Mesendoderm (in vitro differentiated cells): ENCODE measurements around the gene PLTP.

Experiments
- DNase-seq: peaks from one replicate; pipeline ENCODE4 v3.0.0; 2013
- H2AK5ac ChIP-seq: 2 replicates; pipeline ENCODE4 v1.6.1; 2013; ENCODE audit warnings: low read length, inconsistent platforms
- H2BK120ac ChIP-seq: 2 replicates; pipeline ENCODE4 v1.6.1; 2013; ENCODE audit warnings: low read depth, mild to moderate bottlenecking, low read length, moderate library complexity, mixed read lengths
- H2BK15ac ChIP-seq: replicated peaks from 2 replicates; pipeline ENCODE4 v1.6.1; 2013; ENCODE audit warnings: low read depth, mild to moderate bottlenecking, moderate library complexity
- H2BK5ac ChIP-seq: 2 replicates; pipeline ENCODE4 v1.6.1; 2013; ENCODE audit warnings: low read length, inconsistent platforms
- H3K18ac ChIP-seq: 2 replicates; pipeline ENCODE4 v1.6.1; 2013; ENCODE audit warnings: mild to moderate bottlenecking, low read length, mixed read lengths
- H3K23ac ChIP-seq: one replicate; pipeline ENCODE4 v1.6.1; 2013; ENCODE audit warnings: low read length
- H3K27ac ChIP-seq: 2 replicates; pipeline ENCODE4 v1.5.1; 2013; ENCODE audit warnings: low read depth, mild to moderate bottlenecking, inconsistent platforms, low read length, moderate library complexity
- H3K27me3 ChIP-seq: 2 replicates; pipeline ENCODE4 v1.6.1; 2013; ENCODE audit warnings: low read length, control low read depth, mild to moderate bottlenecking, inconsistent platforms; ENCODE audit not compliant: insufficient read depth, poor library complexity
- H3K36me3 ChIP-seq: 2 replicates; pipeline ENCODE4 v1.6.1; 2013; ENCODE audit warnings: low read length, inconsistent platforms; ENCODE audit not compliant: control insufficient read depth, insufficient read depth
- H3K4ac ChIP-seq: one replicate; pipeline ENCODE4 v1.6.1; 2013; ENCODE audit warnings: low read depth, mild to moderate bottlenecking, low read length, moderate library complexity
- H3K4me1 ChIP-seq: 2 replicates; pipeline ENCODE4 v1.6.1; 2013; ENCODE audit warnings: low read depth, low read length, inconsistent platforms; ENCODE audit not compliant: control insufficient read depth
- H3K4me2 ChIP-seq: 2 replicates; pipeline ENCODE4 v1.6.1; 2013; ENCODE audit warnings: low read length
- H3K4me3 ChIP-seq: 2 replicates; pipeline ENCODE4 v1.5.1; 2013; ENCODE audit warnings: mild to moderate bottlenecking, low read length
- H3K56ac ChIP-seq: one replicate; pipeline ENCODE4 v1.6.1; 2013; ENCODE audit warnings: low read length
- H3K79me1 ChIP-seq: 2 replicates; pipeline ENCODE4 v1.6.1; 2013; ENCODE audit warnings: low read length, inconsistent platforms
- H3K79me2 ChIP-seq: 2 replicates; pipeline ENCODE4 v1.6.1; 2013; ENCODE audit warnings: mild to moderate bottlenecking, low read length; ENCODE audit not compliant: control insufficient read depth, insufficient read depth
- H3K9ac ChIP-seq: 2 replicates; pipeline ENCODE4 v1.6.1; 2013; ENCODE audit warnings: low read length, inconsistent platforms
- H4K5ac ChIP-seq: one replicate; pipeline ENCODE4 v1.6.1; 2013; ENCODE audit warnings: low read length
- H4K8ac ChIP-seq: one replicate; pipeline ENCODE4 v1.6.1; 2013; ENCODE audit warnings: low read depth, mild to moderate bottlenecking, control low read depth, low read length, moderate library complexity
- whole genome bisulfite sequencing: extraction: QIAGEN DNeasy Blood & Tissue Kit; methylation state at CpG from one replicate; pipeline ENCODE4 v1.1.7; 2013; ENCODE audit warnings: low lambda C conversion rate, missing lambda C conversion rate; ENCODE audit not compliant: insufficient coverage; ENCODE audit errors: extremely low coverage; 5-methylcytosine and 5-hydroxymethylcytosine counted together

PLTP gene

GRCh38 chr20:45899046-45899835 is 12.7 kb downstream of the PLTP start:
- Histone ChIP-seq H2BK5ac (no peak overlapping the region), H2AK5ac (no peak overlapping the region), H2BK15ac (no peak overlapping the region), H3K4me1 (no peaks in the 10 kb centered on the region), H3K79me2 (no peaks in the 10 kb centered on the region), H3K9ac (no peak overlapping the region), H3K4ac (no peak overlapping the region), H3K27ac (no peak overlapping the region), H2BK120ac (no peak overlapping the region), H3K79me1 (no peaks in the 10 kb centered on the region), H3K23ac (no peak overlapping the region), H4K5ac (no peak overlapping the region), H4K8ac (no peak overlapping the region), H3K18ac (no peak overlapping the region), H3K56ac (no peak overlapping the region), H3K4me2 (no peak overlapping the region), H3K27me3 (no peaks in the 10 kb centered on the region), H3K36me3 (peaks cover 11% of the 10 kb centered on the region), H3K4me3 (no peak overlapping the region)
- no CpG with 5 or more reads among the region's 13 CpGs for WGBS
- no peak for DNase-seq

DNA sequence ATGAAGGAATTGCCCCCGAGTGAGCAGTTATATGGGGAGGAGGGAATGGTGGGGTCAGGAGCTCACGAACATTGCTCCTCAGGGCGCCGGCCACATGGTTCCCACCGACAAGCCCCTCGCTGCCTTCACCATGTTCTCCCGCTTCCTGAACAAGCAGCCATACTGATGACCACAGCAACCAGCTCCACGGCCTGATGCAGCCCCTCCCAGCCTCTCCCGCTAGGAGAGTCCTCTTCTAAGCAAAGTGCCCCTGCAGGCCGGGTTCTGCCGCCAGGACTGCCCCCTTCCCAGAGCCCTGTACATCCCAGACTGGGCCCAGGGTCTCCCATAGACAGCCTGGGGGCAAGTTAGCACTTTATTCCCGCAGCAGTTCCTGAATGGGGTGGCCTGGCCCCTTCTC is 13.7 kb downstream of the PLTP start:
- H2BK5ac ChIP-seq = no peak overlapping the region
- H3K79me2 ChIP-seq = no peaks in the 10 kb centered on the region
- peaks cover 11% of the 10 kb centered on the region for H3K36me3 ChIP-seq
- H3K27me3 ChIP-seq = no peaks in the 10 kb centered on the region
- H3K4me2 ChIP-seq = no peak overlapping the region
- H3K56ac ChIP-seq = no peak overlapping the region
- H2AK5ac ChIP-seq = no peak overlapping the region
- no peaks in the 10 kb centered on the region for H3K79me1 ChIP-seq
- no peak overlapping the region for H3K18ac ChIP-seq
- H3K4ac ChIP-seq = no peak overlapping the region
- no peak overlapping the region for H2BK120ac ChIP-seq
- H3K4me1 ChIP-seq = no peaks in the 10 kb centered on the region
- H3K27ac ChIP-seq = no peak overlapping the region
- no peak overlapping the region for H4K8ac ChIP-seq
- H2BK15ac ChIP-seq = no peak overlapping the region
- no peak overlapping the region for H3K23ac ChIP-seq
- no CpG with 5 or more reads among the region's 12 CpGs for WGBS
- H4K5ac ChIP-seq = no peak overlapping the region
- no peak overlapping the region for H3K9ac ChIP-seq
- no peak for DNase-seq
- no peak overlapping the region for H3K4me3 ChIP-seq

GRCh38 chr20:45897692-45898091 is 14.3 kb downstream of the PLTP start:
- Histone ChIP-seq H3K4me3 (no peak overlapping the region), H3K36me3 (peaks cover 11% of the 10 kb centered on the region), H3K4ac (no peak overlapping the region), H2BK5ac (no peak overlapping the region), H2BK120ac (no peak overlapping the region), H3K79me2 (no peaks in the 10 kb centered on the region), H3K23ac (no peak overlapping the region), H3K27ac (no peak overlapping the region), H2AK5ac (no peak overlapping the region), H4K5ac (no peak overlapping the region), H3K18ac (no peak overlapping the region), H3K27me3 (no peaks in the 10 kb centered on the region), H3K56ac (no peak overlapping the region), H4K8ac (no peak overlapping the region), H3K4me1 (no peaks in the 10 kb centered on the region), H3K9ac (no peak overlapping the region), H2BK15ac (no peak overlapping the region), H3K4me2 (no peak overlapping the region), H3K79me1 (no peaks in the 10 kb centered on the region)
- WGBS = no CpG with 5 or more reads among the region's 7 CpGs
- DNase-seq = no peak

DNA sequence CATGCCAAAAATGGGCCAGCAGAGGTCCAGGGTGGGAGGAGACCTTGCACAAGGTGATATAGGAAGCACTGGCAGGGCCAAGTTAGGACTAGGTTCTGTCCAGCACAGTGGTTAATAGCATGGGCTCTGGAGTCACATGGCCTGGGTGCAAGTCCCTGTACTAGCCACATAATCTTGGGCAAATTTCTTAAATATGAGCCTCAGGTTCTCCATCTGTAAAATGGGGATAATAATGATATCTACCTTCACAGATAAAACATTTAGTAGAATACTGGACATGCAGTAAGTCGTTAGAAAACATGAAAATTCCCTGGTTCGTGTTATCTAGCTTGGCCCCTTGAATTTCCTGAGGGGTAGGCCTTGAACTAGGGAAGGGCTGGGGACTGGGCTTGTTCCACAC is 14.7 kb downstream of the PLTP start:
- H3K4me3 ChIP-seq = no peak overlapping the region
- H2BK15ac ChIP-seq = no peak overlapping the region
- H3K36me3 ChIP-seq = peaks cover 7% of the 10 kb centered on the region
- no peak overlapping the region for H3K9ac ChIP-seq
- no peak overlapping the region for H3K27ac ChIP-seq
- no CpG with 5 or more reads among the region's 2 CpGs for WGBS
- no peak overlapping the region for H2BK5ac ChIP-seq
- no peaks in the 10 kb centered on the region for H3K4me1 ChIP-seq
- DNase-seq = no peak
- H3K4ac ChIP-seq = no peak overlapping the region
- no peak overlapping the region for H3K23ac ChIP-seq
- no peak overlapping the region for H4K8ac ChIP-seq
- H3K79me1 ChIP-seq = no peaks in the 10 kb centered on the region
- H2BK120ac ChIP-seq = no peak overlapping the region
- no peaks in the 10 kb centered on the region for H3K27me3 ChIP-seq
- H3K4me2 ChIP-seq = no peak overlapping the region
- H3K56ac ChIP-seq = no peak overlapping the region
- H2AK5ac ChIP-seq = no peak overlapping the region
- H3K18ac ChIP-seq = no peak overlapping the region
- no peaks in the 10 kb centered on the region for H3K79me2 ChIP-seq
- no peak overlapping the region for H4K5ac ChIP-seq

DNA sequence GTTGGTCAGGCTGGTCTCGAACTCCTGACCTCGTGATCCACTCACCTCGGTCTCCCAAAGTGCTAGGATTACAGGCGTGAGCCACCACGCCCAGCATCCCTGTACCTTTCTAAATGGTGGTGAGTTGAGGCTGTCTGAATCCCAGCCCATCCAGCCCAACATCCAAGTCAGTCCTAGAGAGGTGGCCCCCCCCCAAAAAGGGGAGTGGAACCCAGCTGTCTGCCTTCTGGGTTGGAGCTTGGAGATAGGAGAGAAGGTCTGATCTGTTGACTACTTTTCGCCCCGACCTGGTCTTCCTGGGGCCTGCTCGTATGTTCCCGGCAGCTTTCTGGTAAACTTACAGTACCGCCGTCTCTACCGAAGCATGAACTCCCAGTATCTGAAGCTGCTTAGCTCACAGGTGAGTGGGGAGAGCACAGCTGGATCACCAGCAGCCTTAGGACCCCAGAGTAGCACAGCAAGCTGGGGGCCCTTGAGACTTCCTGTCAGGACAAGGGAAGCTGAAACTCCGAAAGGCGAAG is 15.3 kb downstream of the PLTP start:
- H3K18ac ChIP-seq = no peak overlapping the region

DNA sequence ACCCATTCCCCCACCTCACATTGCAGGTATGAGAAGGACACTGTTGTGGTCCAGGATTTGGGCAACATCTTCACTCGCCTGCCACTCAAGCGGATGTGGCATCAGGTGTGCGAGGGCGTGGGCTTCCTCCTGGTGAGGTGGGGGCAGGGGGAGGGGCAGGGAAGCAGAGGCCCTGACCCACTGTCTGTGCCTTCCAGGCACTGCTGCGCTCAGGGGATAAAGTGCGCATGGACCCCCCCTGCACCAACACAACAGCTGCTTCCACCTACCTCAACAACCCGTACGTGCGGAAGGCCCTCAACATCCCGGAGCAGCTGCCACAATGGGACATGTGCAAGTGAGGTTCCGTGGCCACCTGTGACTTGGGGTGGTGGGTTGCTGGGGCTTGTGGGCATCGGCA is 17.2 kb downstream of the PLTP start:
- Histone ChIP-seq H4K8ac (no peak overlapping the region), H4K5ac (no peak overlapping the region), H3K4ac (no peak overlapping the region), H3K4me2 (no peak overlapping the region), H2AK5ac (no peak overlapping the region), H3K4me1 (no peaks in the 10 kb centered on the region), H2BK15ac (no peak overlapping the region), H3K9ac (no peak overlapping the region), H3K27me3 (no peaks in the 10 kb centered on the region), H3K56ac (no peak overlapping the region), H2BK5ac (no peak overlapping the region), H2BK120ac (no peak overlapping the region), H3K79me1 (no peaks in the 10 kb centered on the region), H3K36me3 (peaks cover 2% of the 10 kb centered on the region), H3K4me3 (no peak overlapping the region), H3K23ac (no peak overlapping the region), H3K18ac (no peak overlapping the region), H3K79me2 (no peaks in the 10 kb centered on the region), H3K27ac (no peak overlapping the region)
- WGBS = no CpG with 5 or more reads among the region's 12 CpGs
- DNase-seq = no peak

More for the DNA sequence above, 15.3 kb downstream of the PLTP start:
- H3K79me2 ChIP-seq = no peaks in the 10 kb centered on the region
- H3K56ac ChIP-seq = no peak overlapping the region
- H4K5ac ChIP-seq = no peak overlapping the region
- H3K4ac ChIP-seq = no peak overlapping the region
- no CpG with 5 or more reads among the region's 14 CpGs for WGBS
- H3K27ac ChIP-seq = no peak overlapping the region
- no peak overlapping the region for H2BK15ac ChIP-seq
- no peaks in the 10 kb centered on the region for H3K79me1 ChIP-seq
- H3K4me2 ChIP-seq = no peak overlapping the region
- H2BK120ac ChIP-seq = no peak overlapping the region
- no peak overlapping the region for H3K23ac ChIP-seq
- H3K27me3 ChIP-seq = no peaks in the 10 kb centered on the region
- H3K4me3 ChIP-seq = no peak overlapping the region
- H3K4me1 ChIP-seq = no peaks in the 10 kb centered on the region
- no peak overlapping the region for H3K9ac ChIP-seq
- no peak overlapping the region for H2BK5ac ChIP-seq
- DNase-seq = no peak
- H2AK5ac ChIP-seq = no peak overlapping the region
- H4K8ac ChIP-seq = no peak overlapping the region
- H3K36me3 ChIP-seq = peaks cover 4% of the 10 kb centered on the region
